ENCODE measurements around the gene PLOD1.
"Not testable (repeated sequence)": the region's sequence is repeated elsewhere in the genome, so short reads cannot be mapped to it uniquely, and the experiment has no call there.

The PLOD1 gene

GRCh38 chr1:12003762-12004161, 69.2 kb downstream of the PLOD1 start:
- TF ChIP-seq CTCF (IDR thresholded peaks at IDR 0.05), result no peak
- intact Hi-C loops (cut with DNase I; ENCODE audit: low total_unique reads), result no loop called here
- Histone ChIP-seq H3K36me3 (peaks cover 82 to 98% (median 96%) of the 10 kb centered on the region in 3 donors), H3K4me1 (no peaks in the 10 kb centered on the region), H3K9me3 (no peaks in the 10 kb centered on the region), H3K27me3 (no peaks in the 10 kb centered on the region), H3K27ac (no peak overlapping the region), H3K4me3 (no peak overlapping the region)
- no peak for DNase-seq

GRCh38 chr1:12005488-12006166, 71.1 kb downstream of the PLOD1 start:
- H3K4me1 ChIP-seq, result no peaks in the 10 kb centered on the region
- DNase-seq, result no peak
- no peaks in the 10 kb centered on the region for H3K9me3 ChIP-seq
- H3K36me3 ChIP-seq, result peaks cover 77 to 98% (median 96%) of the 10 kb centered on the region in 3 donors
- no peaks in the 10 kb centered on the region for H3K27me3 ChIP-seq
- intact Hi-C loops (cut with DNase I; ENCODE audit: low total_unique reads), result no loop called here
- H3K27ac ChIP-seq, result no peak overlapping the region
- H3K4me3 ChIP-seq, result no peak overlapping the region
- TF ChIP-seq CTCF (IDR thresholded peaks at IDR 0.05), result no peak

GRCh38 chr1:12006167-12006921, 71.8 kb downstream of the PLOD1 start:
- TF ChIP-seq CTCF (IDR thresholded peaks at IDR 0.05), result no peak
- no peak overlapping the region for H3K4me3 ChIP-seq
- H3K4me1 ChIP-seq, result no peaks in the 10 kb centered on the region
- H3K36me3 ChIP-seq, result peaks cover 77 to 98% (median 96%) of the 10 kb centered on the region in 3 donors
- DNase-seq, result no peak
- no peaks in the 10 kb centered on the region for H3K9me3 ChIP-seq
- H3K27ac ChIP-seq, result no peak overlapping the region
- intact Hi-C loops (cut with DNase I; ENCODE audit: low total_unique reads), result no loop called here
- H3K27me3 ChIP-seq, result no peaks in the 10 kb centered on the region

GRCh38 chr1:12007204-12007603, 72.7 kb downstream of the PLOD1 start:
- H3K9me3 ChIP-seq, result no peaks in the 10 kb centered on the region
- no peak for TF ChIP-seq CTCF (IDR thresholded peaks at IDR 0.05)
- H3K36me3 ChIP-seq, result peaks cover 77 to 98% (median 96%) of the 10 kb centered on the region in 3 donors
- no peak for DNase-seq
- no peaks in the 10 kb centered on the region for H3K4me1 ChIP-seq
- no peaks in the 10 kb centered on the region for H3K27me3 ChIP-seq
- H3K4me3 ChIP-seq, result no peak overlapping the region
- intact Hi-C loops (cut with DNase I; ENCODE audit: low total_unique reads), result no loop called here
- no peak overlapping the region for H3K27ac ChIP-seq

GRCh38 chr1:12008355-12008754, 73.8 kb downstream of the PLOD1 start:
- not testable (repeated sequence) for H3K4me1 ChIP-seq

GRCh38 chr1:12009318-12009947, 74.9 kb downstream of the PLOD1 start:
- no peak for DNase-seq
- Histone ChIP-seq H3K36me3 (peaks cover 57 to 98% (median 81%) of the 10 kb centered on the region in 3 donors), H3K27ac (no peak overlapping the region), H3K4me3 (no peak overlapping the region), H3K27me3 (no peaks in the 10 kb centered on the region), H3K9me3 (no peaks in the 10 kb centered on the region), H3K4me1 (no peaks in the 10 kb centered on the region)
- no peak for TF ChIP-seq CTCF (IDR thresholded peaks at IDR 0.05)
- intact Hi-C loops (cut with DNase I; ENCODE audit: low total_unique reads), result no loop called here

More at GRCh38 chr1:12008355-12008754, 73.8 kb downstream of the PLOD1 start:
- H3K27ac ChIP-seq; intact Hi-C loops (cut with DNase I; ENCODE audit: low total_unique reads); H3K9me3 ChIP-seq; H3K4me3 ChIP-seq; DNase-seq; H3K27me3 ChIP-seq: not testable (repeated sequence)
- peaks cover 68 to 98% (median 92%) of the 10 kb centered on the region in 3 donors for H3K36me3 ChIP-seq

Data from tibial artery (tissue), 4 donors.